LNCaP clone FGC (cell line): ENCODE data around the gene MOB3B.

Experiments
- DNase-seq: peaks from one replicate; pipeline ENCODE4 v3.0.0-alpha.2; 2011; ENCODE audit warnings: low read depth
- H3K4me3 ChIP-seq: 2 replicates; pipeline ENCODE4 v1.5.1; 2011; ENCODE audit warnings: mild to moderate bottlenecking, low read depth, low read length, control low read depth
- TF ChIP-seq, protein P1 (sequence below): IDR thresholded peaks from 2 replicates; pipeline ENCODE4 v1.5.1; 2012; ENCODE audit warnings: mild to moderate bottlenecking; ENCODE audit not compliant: control insufficient read depth, insufficient read depth; ENCODE audit errors: extremely low read depth

The MOB3B gene

DNA sequence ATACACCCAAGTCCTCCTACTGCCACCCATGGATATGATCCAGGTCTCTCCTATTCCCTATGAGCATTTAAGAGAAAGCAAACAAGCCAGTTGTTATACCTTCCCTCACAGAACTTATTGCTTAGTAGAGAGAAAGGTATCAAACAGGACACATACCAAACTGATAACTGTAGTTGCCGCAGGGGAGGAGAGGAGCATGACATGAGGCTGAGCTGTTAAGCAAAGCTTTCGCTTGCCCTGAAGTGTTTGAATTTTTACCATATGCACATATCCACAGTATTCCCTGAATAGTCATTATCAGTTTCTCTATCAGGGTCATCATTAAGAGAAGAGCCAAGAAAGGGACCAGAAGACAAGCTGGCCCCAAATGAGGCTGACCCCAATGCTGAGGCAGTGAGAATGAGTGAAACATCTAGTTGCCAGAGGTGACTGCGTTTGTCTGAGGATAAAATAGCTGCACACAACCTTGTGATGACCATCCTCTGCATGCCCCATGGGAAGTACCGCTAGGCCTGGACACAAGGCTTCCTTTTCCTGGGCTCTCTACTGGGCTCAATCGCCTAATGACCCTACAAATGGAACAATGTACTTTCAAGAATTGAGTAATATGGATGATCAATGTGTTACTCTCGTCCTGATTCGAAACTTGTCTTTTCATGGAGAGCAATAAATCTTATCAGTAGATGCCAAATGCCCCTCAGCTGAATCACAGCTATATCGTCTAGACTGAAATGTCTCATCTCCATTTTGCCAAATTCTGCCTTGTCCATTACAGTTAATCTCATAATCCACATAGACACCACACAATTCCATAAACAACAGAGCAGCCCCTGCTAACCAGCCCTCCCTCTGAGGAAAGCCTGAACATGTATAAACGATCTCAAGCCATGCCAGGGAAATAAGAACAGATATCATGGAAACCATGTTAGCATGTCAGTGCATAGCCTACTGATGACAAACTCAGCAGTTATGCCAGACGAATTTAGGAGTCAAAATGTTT, 9.8 kb downstream of the MOB3B start:
- no peak for DNase-seq
- TF ChIP-seq, protein P1, sequence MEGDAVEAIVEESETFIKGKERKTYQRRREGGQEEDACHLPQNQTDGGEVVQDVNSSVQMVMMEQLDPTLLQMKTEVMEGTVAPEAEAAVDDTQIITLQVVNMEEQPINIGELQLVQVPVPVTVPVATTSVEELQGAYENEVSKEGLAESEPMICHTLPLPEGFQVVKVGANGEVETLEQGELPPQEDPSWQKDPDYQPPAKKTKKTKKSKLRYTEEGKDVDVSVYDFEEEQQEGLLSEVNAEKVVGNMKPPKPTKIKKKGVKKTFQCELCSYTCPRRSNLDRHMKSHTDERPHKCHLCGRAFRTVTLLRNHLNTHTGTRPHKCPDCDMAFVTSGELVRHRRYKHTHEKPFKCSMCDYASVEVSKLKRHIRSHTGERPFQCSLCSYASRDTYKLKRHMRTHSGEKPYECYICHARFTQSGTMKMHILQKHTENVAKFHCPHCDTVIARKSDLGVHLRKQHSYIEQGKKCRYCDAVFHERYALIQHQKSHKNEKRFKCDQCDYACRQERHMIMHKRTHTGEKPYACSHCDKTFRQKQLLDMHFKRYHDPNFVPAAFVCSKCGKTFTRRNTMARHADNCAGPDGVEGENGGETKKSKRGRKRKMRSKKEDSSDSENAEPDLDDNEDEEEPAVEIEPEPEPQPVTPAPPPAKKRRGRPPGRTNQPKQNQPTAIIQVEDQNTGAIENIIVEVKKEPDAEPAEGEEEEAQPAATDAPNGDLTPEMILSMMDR, result no peak
- H3K4me3 ChIP-seq, result no peak overlapping the region

DNA sequence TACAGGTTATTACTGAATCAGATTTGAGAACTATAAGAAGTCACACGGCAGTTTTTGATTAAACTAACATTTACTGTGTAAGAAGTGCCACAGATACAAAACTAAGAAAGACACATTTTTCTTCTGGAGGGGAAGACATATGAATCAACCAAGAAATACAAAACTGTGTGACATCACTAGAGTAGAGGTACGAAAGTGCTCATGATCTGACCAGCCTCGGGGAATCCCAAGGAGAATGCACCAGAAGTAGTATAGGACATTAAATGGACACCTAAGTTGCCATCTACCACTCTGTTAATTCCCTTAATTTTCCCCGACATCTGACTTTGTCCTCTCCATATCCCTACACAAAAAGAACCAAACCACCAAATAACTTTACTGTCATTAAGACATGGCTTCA, 10.8 kb downstream of the MOB3B start:
- H3K4me3 ChIP-seq, result no peak overlapping the region
- DNase-seq, result no peak
- TF ChIP-seq, protein P1, result no peak

DNA sequence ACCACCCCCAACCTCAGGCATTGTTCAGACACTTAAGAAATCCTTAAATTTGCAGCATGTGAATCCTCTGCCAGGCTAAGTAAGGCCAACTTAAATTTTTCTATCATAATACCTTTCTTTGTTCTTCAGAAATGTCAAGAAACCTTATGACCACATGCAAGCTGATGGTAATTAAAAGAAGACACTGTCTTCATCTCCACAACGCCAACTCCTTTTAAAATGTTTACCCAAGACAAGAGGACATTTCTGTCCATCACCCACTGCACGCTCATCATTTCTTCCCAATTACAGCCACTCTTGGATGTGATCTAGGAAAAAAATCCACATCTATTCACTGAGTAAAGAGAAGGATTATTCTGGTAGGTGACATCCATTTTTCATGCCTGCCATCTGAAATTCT, 11.6 kb downstream of the MOB3B start:
- TF ChIP-seq, protein P1, result no peak
- H3K4me3 ChIP-seq, result no peak overlapping the region
- DNase-seq, result no peak

DNA sequence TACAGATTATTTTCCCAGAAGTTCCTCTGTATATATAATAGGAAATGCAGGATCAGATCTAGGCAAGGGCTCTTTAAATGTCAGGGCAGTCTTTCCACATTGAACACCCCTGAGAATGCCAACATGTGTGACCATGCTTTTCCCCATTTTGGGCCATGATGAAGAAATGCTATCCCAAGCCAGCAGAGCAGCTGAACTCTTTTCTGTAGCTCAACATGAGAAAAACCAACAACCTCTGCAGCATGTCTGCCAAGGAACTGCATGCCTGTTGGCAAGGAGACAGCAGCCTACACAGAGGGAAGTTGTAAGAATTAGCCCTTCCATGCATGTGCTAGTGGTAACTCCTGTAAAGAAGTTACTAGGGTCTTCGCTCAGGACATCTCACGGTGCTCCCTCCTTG, 15.1 kb downstream of the MOB3B start:
- TF ChIP-seq, protein P1, result no peak
- H3K4me3 ChIP-seq, result no peak overlapping the region
- no peak for DNase-seq

DNA sequence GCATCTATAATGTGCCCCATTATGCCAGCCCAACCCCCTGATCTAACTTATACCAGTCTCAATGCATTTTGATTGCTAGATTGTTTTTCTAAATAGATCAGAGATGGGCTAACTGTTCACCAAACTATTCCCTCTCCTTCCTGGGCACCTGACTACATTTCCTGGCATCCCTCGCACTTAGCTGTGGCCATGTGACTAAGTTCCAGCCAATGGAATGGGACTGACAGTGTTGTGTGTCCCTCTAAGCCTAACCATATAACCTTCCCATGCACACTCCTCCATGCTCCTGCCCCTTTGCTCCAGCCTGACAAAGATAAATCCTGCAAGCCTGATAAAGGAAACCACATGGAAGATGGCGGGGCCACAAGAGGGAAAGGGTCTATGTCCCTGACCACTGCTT, 17.8 kb downstream of the MOB3B start:
- TF ChIP-seq, protein P1, result no peak
- no peak overlapping the region for H3K4me3 ChIP-seq
- no peak for DNase-seq

DNA sequence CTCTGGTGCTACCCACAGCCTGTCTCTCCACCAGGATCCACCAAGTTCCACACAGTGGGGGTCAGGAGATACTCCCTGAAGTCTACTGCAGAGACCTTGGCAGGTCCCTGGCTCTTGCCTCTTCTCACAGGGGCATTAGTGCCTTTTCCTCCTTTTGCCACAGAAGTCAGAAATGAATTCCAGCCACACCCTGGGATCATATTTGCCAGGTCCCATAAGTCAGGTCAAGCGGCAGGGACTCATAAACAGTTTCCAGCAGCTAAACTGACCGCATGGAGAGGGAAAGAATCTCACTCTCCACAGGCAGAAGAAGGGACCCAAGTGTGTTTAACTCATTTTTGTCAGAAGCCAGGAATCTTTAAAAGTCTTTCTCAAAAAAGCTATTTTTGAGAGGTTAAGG, 18.8 kb downstream of the MOB3B start:
- TF ChIP-seq, protein P1, result no peak
- no peak overlapping the region for H3K4me3 ChIP-seq
- no peak for DNase-seq

DNA sequence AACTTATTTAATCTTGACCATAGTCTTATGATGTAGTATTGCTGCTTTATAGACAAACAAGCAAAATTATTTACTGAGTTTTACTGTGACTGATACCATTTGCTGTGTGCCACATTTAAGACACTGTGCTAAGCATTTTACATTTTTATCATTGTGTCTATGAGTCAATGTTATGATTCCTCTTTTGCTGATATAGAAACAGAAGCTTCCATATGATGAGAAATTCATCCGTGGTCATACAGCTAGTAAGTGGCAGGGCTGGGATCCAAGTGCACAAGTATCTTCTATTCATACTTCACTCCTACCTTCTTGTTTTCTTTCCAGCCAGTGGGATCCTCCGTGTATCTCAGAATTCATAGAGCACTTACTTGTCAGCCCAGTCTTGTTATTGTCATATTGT, 22.6 kb downstream of the MOB3B start:
- TF ChIP-seq, protein P1, result no peak

More for the DNA sequence above, 22.6 kb downstream of the MOB3B start:
- H3K4me3 ChIP-seq, result no peak overlapping the region
- DNase-seq, result no peak
